HEK293T (cell line): ENCODE measurements around the gene NGEF.
"Not testable (repeated sequence)": the region's sequence is repeated elsewhere in the genome, so short reads cannot be mapped to it uniquely, and the experiment has no call there.

Source experiments
- CTCF ChIA-PET: fragments of 350-600 bp; formaldehyde crosslinking; extraction: SDS; loops from one replicate; lab custom pipeline; 2021; ENCODE audit warnings: antibody characterized with exemption, inconsistent platforms; lab: Yijun Ruan, JAX
- POLR2A ChIA-PET: fragments of 350-600 bp; formaldehyde crosslinking; extraction: SDS; loops from one replicate; lab custom pipeline; 2020; ENCODE audit warnings: antibody characterized with exemption, inconsistent platforms; lab: Yijun Ruan, JAX
- DNase-seq: peaks from one replicate; pipeline ENCODE4 v3.0.0; 2012; ENCODE audit warnings: mixed read lengths; ENCODE audit errors: extremely low spot score
- BHLHE40 ChIP-seq: fragments of 450-650 bp; IDR thresholded peaks from 2 replicates; pipeline ENCODE4 v1.6.1; 2016; ENCODE audit warnings: mild to moderate bottlenecking, moderate library complexity, borderline replicate concordance
- CTBP1 ChIP-seq: fragments of 450-650 bp; IDR thresholded peaks from 2 replicates; pipeline ENCODE4 v1.6.1; 2016; ENCODE audit warnings: borderline replicate concordance
- ELF4 ChIP-seq: fragments of 450-650 bp; IDR thresholded peaks from 2 replicates; pipeline ENCODE4 v1.6.1; 2017; ENCODE audit warnings: antibody characterized with exemption
- FOXA1 ChIP-seq: fragments of 450-650 bp; IDR thresholded peaks from 2 replicates; pipeline ENCODE4 v1.6.1; 2016; ENCODE audit warnings: mild to moderate bottlenecking
- FOXK2 ChIP-seq: fragments of 450-650 bp; IDR thresholded peaks from 2 replicates; pipeline ENCODE4 v1.6.1; 2016; ENCODE audit warnings: mild to moderate bottlenecking
- FOXM1 ChIP-seq: fragments of 450-650 bp; IDR thresholded peaks from 2 replicates; pipeline ENCODE4 v1.6.1; 2017; ENCODE audit warnings: mild to moderate bottlenecking, borderline replicate concordance
- HDGF ChIP-seq: fragments of 450-650 bp; IDR thresholded peaks from 2 replicates; pipeline ENCODE4 v1.6.1; 2017; ENCODE audit warnings: antibody characterized with exemption, borderline replicate concordance
- L3MBTL2 ChIP-seq: fragments of 450-650 bp; conservative IDR thresholded peaks from 2 replicates; pipeline ENCODE4 v1.6.1; 2016; ENCODE audit warnings: mild to moderate bottlenecking
- LEF1 ChIP-seq: fragments of 450-650 bp; IDR thresholded peaks from 2 replicates; pipeline ENCODE4 v1.6.1; 2017; ENCODE audit warnings: mild to moderate bottlenecking, borderline replicate concordance
- NFRKB ChIP-seq: fragments of 450-650 bp; IDR thresholded peaks from 2 replicates; pipeline ENCODE4 v1.6.1; 2016; ENCODE audit warnings: mild to moderate bottlenecking, moderate library complexity
- SP1 ChIP-seq: fragments of 450-650 bp; IDR thresholded peaks from 2 replicates; pipeline ENCODE4 v1.6.1; 2017
- SUZ12 ChIP-seq: fragments of 450-650 bp; IDR thresholded peaks from 2 replicates; pipeline ENCODE4 v1.6.1; 2016; ENCODE audit warnings: mild to moderate bottlenecking
- TARDBP ChIP-seq: fragments of 450-650 bp; IDR thresholded peaks from 2 replicates; pipeline ENCODE4 v1.6.1; 2016
- ZNF384 ChIP-seq: fragments of 450-650 bp; IDR thresholded peaks from 2 replicates; pipeline ENCODE4 v1.6.1; 2016
- TF ChIP-seq, protein P1 (sequence below): fragments of 450-650 bp; IDR thresholded peaks from 2 replicates; pipeline ENCODE4 v1.6.1; 2016

Gene NGEF

DNA sequence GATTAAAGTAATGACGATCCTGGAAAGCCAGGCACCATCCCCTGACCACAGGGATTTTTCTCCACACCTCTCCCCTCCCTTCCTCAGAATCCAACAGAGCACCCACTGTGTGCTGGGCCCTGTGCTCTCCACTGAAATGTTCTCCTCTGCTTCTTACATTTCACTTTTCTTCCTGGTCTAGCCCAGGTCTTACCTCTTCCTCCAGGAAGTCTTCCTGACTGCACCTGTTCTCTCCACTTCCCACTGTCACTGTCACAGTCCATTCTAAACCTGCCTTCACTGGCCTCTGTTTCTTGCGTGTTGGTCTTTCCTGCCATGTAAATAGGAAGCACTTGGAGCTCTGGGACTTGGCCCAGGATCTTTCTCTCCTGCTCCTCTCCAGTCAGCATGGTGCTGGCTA lies 7.4 kb upstream of the NGEF start:
- TF ChIP-seq LEF1 (no peak), ZNF384 (no peak), BHLHE40 (no peak), FOXK2 (no peak), SP1 (no peak), NFRKB (no peak), L3MBTL2 (no peak), ELF4 (no peak), FOXM1 (no peak)
- TF ChIP-seq, protein P1, sequence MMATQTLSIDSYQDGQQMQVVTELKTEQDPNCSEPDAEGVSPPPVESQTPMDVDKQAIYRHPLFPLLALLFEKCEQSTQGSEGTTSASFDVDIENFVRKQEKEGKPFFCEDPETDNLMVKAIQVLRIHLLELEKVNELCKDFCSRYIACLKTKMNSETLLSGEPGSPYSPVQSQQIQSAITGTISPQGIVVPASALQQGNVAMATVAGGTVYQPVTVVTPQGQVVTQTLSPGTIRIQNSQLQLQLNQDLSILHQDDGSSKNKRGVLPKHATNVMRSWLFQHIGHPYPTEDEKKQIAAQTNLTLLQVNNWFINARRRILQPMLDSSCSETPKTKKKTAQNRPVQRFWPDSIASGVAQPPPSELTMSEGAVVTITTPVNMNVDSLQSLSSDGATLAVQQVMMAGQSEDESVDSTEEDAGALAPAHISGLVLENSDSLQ = no peak
- ChIA-PET POLR2A (no interaction called here), CTCF (no interaction called here)
- no peak for DNase-seq

DNA sequence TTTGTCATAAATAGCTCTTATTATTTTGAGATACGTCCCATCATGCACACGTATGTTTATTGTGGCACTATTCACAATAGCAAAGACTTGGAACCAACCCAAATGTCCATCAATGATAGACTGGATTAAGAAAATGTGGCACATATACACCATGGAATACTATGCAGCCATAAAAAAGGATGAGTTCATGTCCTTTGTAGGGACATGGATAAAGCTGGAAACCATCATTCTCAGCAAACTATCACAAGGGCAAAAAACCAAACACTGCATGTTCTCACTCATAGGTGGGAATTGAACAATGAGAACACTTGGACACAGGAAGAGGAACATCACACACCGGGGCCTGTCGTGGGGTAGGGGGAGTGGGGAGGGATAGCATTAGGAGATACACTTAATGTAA lies 6.6 kb upstream of the NGEF start:
- DNase-seq, POLR2A ChIA-PET, CTCF ChIA-PET: not testable (repeated sequence)

DNA sequence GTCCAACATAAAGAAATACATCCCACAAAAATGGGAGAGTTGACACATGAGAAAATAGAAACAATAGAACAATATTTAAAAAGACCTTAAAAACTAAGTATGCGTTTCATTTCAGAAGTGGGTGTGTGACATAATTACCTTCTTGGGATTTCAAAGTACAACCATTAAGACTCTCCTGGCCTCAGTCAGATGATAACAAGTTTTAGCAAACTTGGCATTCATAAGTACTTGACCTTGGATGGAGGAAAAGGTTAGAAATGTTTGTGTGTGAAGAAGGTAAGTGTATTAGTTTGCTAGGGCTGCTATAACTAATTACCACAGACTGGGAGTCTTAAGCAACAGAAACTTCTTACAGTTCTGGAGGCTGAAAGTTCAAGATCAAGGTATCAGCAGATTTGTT lies 4.9 kb upstream of the NGEF start:
- no peak for DNase-seq
- ChIA-PET CTCF (no interaction called here), POLR2A (no interaction called here)
- no peak for TF ChIP-seq LEF1
- no peak for TF ChIP-seq FOXM1
- no peak for TF ChIP-seq FOXA1
- no peak for TF ChIP-seq NFRKB
- TF ChIP-seq ZNF384 = no peak
- TF ChIP-seq, protein P1 = no peak
- TF ChIP-seq HDGF = no peak
- no peak for TF ChIP-seq SP1
- TF ChIP-seq SUZ12 = no peak
- no peak for TF ChIP-seq BHLHE40
- TF ChIP-seq TARDBP = no peak
- TF ChIP-seq L3MBTL2 = no peak
- no peak for TF ChIP-seq FOXK2
- TF ChIP-seq CTBP1 = no peak

DNA sequence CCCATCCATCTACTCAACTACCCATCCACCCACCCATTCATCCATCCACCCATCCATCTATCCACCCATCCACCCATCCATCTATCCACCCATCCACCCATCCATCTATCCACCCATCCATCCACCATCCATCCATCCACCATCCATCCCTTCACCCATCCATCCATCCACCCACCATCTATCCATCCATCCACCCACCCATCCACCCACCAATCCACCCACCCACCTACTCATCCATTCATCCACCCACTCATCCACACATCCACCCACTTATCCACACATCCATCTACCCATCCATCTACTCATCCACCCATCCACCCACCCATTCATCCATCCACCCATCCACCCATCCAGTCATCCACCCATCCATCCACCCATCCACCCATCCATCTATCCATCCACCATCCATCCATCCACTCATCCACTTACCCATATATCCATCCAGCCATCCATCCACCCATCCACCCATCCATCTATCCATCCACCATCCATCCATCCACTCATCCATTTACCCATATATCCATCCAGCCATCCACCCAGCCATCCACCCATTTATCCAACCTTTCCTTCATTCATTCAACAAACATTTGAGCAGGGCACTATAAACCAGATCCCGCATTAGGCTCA lies 2.1 kb upstream of the NGEF start:
- POLR2A ChIA-PET = no interaction called here

DNA sequence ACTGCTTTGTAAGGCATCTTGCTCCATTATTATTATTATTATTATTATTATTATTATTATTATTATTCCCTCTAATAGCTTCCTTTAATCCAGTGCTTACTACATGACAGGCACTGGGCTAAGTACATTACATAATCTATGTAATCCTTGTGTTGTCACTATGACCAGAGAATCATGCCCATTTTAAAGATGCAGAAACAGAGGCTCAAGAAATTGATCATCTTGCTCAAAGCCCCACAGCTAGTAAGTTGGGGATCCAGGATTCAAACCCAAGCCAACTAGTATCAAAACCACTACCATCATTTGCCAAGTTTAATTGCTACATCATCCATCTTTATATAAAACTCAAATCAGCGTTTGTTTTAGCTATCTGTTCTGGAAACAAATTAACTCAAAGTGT lies 594 bp upstream of the NGEF start:
- no peak for DNase-seq
- POLR2A ChIA-PET = no interaction called here
- no peak for TF ChIP-seq BHLHE40
- TF ChIP-seq SUZ12 = no peak
- TF ChIP-seq, protein P1 = no peak
- no peak for TF ChIP-seq HDGF
- CTCF ChIA-PET = no interaction called here

More for the DNA sequence above, 2.1 kb upstream of the NGEF start:
- CTCF ChIA-PET = no interaction called here
- no peak for DNase-seq
- TF ChIP-seq FOXM1 = no peak
- no peak for TF ChIP-seq ZNF384

DNA sequence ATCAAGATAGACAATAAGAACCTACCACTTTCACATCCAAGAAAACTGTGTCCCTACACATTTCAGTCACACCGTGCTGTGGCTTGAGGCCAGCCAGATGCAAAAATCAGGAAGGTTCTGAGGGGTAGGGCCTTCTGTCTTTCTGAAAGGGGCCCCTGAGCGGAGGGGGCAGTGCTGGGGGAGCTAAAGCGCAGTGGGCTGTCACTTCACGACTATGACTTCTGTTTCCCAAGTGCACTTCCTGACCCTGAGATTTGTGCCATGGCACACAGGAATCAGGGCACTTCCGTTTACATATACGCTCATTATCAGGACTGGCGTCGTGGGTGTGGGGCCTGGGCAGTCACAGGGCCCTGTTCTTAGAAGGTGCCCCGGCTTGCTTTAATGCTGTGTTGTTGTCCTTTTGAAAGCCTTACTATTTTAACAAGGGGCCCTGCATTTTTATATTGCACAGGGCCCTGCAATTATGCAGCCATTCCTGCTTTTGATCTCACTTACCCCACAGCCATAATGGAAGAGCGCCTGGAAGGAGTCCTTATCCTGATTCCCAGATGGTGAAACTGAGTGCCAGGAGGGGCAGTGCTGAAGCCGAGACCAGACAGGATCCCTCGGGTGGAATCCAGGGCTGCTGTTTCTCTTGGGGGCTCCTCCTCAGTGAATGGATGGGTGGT lies 620 bp downstream of the NGEF start:
- ChIA-PET POLR2A (no interaction called here), CTCF (no interaction called here)

More for the DNA sequence above, 620 bp downstream of the NGEF start:
- TF ChIP-seq SP1 (no peak), SUZ12 (no peak), BHLHE40 (no peak), NFRKB (no peak), FOXA1 (no peak), FOXK2 (no peak), FOXM1 (no peak), ELF4 (no peak), L3MBTL2 (no peak), LEF1 (no peak), TARDBP (no peak), CTBP1 (no peak), HDGF (no peak)
- TF ChIP-seq, protein P1 = no peak
- no peak for DNase-seq
